ENCODE measurements around the gene MROH8.

GRCh38 chr20:37053230-37053950 is 126.0 kb downstream of the MROH8 start:
- TF ChIP-seq REST (IDR thresholded peaks at IDR 0.05; ENCODE audit: insufficient read depth in 1 of 2, low read depth in 2 of 2, low read length in 1 of 2) (no peak), CTCF (IDR thresholded peaks at IDR 0.05) (no peak)

All from Panc1 (cell line).